Dedifferentiated amniotic fluid mesenchymal stem cell (primary cell): ENCODE results near the gene MKNK2.

Experiments
- DNase-seq: peaks from one replicate; pipeline ENCODE4 v3.0.0-alpha.2; 2016; ENCODE audit errors: extremely low spot score

The MKNK2 gene

GRCh38 chr19:2032296-2032941, 18.6 kb downstream of the MKNK2 start:
- DNase-seq, result peak; percentile 73

- peak; percentile 81 for DNase-seq
Observed at GRCh38 chr19:2027361-2027760, 23.7 kb downstream of the MKNK2 start.

- no peak for DNase-seq
Observed at GRCh38 chr19:2026770-2027169, 24.3 kb downstream of the MKNK2 start.

- no peak for DNase-seq
Observed at GRCh38 chr19:2022289-2022688, 28.8 kb downstream of the MKNK2 start.

- DNase-seq, result no peak
Observed at GRCh38 chr19:2021453-2022140, 29.4 kb downstream of the MKNK2 start.

DNA sequence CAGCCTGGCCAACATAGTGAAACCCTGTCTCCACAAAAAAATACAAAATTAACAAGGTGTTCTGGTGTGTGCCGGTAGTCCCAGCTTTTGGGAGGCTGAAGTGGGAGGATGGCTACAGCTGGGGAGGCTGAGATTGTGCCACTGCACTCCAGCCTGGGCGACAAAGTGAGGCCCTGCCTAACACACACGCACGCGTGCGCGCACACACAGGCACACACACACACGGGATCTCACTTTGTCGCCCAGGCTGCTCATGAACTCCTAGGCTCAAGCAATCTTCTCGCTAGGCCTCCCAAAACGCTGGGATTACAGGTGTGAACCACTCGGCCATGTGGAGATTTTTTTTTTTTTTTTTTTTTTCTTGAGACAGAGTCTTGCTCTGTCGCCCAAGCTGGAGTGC, 32.3 kb downstream of the MKNK2 start:
- DNase-seq, result peak; percentile 3

DNA sequence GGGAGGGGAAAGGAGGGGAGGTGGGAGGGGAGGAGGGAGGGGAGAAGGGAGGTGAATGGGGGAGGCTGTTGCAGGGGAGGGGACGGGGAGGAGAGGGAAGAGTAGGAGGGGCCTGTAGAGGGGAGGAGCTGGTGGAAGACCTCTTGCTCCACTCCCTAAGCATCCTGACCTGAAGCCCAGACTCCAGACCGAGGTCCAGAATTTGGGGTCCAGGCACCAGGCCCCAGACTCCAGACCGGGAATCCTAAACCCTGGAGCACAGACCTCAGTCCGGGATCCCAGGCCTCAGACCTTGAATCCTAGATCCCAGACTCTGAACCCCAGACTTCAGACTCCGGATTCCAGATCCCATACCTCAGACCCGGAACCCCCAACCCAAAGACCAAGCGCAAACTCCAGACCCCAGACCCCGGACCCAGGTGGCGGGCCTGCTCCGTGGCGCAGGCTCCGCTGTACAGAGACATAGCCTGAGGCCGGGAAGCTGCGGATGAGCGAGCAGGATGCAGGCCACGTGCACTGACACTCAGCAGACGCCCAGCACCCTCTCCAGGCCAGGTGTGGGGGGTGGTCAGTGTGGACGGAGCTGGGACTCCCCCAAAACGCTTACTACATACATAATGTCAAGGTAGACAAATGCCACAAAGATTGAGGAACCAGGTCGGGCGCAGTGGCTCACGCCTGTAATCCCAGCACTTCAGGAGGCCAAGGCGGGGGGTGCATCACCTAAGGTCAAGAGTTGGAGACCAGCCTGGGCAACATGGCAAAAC, 34.8 kb downstream of the MKNK2 start:
- peak; percentile 66 for DNase-seq

GRCh38 chr19:2015608-2015950, 35.5 kb downstream of the MKNK2 start, which contains the start of gene BTBD2:
Gene BTBD2 (minus strand): TSS chr19:2015714. CDS start chr19:2015703, 11 bp downstream.
- DNase-seq, result peak; percentile 34

GRCh38 chr19:2014731-2015607, 36.1 kb downstream of the MKNK2 start:
- DNase-seq, result no peak

DNA sequence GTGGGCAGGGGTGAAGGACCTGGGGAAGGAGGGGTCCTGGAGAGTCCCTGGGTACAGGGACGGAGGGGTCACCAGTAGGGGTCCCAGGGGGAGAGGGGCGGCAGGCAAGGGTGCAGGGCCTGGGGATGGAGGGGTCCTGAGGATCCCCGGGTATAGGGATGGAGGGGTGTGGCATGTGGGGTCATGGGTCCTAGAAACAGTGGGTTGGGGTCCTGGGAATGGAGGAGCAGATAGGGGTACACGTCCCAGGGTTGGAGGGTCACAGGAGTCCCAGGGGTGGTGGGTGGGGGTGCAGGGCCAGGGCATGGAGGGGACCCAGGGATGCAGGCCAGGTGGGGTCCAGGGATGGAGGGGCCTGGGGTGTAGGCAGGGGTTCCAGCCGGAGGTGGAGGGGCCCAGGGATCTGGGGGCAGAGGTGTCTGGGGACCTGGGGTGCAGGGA, 36.9 kb downstream of the MKNK2 start:
- no peak for DNase-seq

DNA sequence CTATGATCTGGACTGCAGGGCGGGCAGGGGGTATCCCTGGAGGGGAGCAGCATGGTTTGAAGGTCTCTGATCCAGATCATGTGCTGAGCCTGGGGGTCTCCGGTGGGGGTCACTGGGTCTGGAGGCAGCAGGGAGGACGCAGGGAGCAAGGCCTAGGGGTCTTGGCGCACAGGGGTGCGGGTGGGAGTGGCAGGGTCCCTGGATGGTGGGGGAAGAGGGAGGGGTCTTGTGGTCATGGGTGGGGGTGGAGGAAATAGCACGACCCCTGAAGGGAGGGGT, 37.4 kb downstream of the MKNK2 start:
- peak; percentile 5 for DNase-seq

DNA sequence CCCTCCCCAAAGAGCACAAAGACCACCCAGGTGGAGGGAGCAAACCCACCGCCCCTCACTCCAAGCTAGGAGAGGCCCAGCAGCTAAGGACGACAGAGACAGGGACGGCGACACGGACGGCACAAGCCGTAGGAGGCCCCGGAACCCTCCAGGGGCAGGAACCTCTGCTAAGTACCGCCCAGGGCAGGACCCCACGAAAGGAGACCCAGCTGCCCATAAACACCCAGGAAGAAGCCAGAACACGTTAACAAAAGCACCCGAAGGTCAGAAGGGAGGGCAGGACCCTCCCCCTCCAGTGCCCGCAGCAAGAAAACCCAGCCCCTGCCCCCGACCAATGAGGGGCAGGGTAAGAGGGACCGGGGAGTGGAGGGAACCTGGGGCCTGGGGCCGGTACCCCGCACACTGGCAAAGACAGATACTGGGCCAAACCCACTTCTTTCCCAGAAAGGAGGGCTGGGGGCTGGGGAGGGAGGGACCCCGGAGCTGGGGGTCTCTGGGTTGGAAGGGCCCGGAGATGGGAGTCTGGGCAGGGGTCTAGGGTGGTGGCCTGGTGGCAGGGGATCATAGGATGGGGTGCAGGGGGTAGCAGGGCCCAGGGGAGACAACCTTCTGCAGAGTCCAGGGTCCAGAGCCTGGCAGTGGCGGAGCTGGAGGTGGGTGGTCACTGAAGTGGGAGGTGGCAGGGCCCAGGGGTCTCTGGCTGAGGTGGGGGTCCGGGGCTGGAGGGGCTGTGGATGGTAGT, 37.9 kb downstream of the MKNK2 start:
- peak; percentile 6 for DNase-seq

- DNase-seq, result no peak
Observed at GRCh38 chr19:2011169-2011568, 39.9 kb downstream of the MKNK2 start.

DNA sequence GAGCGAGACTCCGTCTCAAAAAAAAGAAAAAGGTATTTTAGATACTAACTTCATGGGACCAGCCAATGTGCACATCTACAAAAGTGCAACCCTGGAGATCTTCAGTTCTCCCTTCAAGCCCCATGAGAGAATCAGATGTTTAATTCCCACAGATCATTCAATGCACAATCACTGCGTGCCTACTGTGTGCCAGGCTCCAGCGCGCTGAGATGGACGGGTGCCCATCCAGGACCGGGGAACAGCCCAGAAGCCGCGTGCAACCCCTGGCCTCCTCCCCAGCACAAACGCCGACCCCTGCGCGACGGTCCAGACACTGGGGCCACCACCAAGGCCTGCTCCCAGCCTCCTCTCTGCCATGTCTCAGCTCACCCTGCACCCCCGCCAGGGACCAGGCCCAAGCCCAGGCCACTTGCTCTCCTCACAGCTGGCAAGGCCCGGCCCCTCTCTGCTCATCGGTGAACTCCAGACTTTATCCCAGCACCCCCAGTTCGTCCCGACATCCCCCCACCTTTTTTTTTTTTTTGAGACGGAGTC, 40.8 kb downstream of the MKNK2 start:
- no peak for DNase-seq

DNA sequence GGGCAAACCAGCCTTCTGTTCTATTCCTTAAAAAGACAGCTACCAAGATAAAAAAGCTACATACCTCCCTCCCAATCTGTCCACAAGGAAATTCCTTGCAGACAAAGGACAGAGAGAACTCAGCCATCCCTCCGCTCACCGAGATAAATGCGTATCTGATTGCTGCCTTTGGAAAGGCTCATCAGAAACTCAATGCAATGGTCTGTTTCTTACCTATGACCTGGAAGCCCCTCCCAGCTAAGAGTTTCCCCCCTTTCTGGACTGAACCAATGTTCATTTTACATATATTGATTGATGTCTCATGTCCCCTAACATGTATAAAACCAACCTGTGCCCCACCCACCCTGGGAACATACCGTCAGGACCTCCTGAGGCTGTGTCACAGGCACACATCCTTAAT, 47.2 kb downstream of the MKNK2 start:
- no peak for DNase-seq

GRCh38 chr19:1999856-2000515, 51.1 kb downstream of the MKNK2 start:
- DNase-seq, result no peak

DNA sequence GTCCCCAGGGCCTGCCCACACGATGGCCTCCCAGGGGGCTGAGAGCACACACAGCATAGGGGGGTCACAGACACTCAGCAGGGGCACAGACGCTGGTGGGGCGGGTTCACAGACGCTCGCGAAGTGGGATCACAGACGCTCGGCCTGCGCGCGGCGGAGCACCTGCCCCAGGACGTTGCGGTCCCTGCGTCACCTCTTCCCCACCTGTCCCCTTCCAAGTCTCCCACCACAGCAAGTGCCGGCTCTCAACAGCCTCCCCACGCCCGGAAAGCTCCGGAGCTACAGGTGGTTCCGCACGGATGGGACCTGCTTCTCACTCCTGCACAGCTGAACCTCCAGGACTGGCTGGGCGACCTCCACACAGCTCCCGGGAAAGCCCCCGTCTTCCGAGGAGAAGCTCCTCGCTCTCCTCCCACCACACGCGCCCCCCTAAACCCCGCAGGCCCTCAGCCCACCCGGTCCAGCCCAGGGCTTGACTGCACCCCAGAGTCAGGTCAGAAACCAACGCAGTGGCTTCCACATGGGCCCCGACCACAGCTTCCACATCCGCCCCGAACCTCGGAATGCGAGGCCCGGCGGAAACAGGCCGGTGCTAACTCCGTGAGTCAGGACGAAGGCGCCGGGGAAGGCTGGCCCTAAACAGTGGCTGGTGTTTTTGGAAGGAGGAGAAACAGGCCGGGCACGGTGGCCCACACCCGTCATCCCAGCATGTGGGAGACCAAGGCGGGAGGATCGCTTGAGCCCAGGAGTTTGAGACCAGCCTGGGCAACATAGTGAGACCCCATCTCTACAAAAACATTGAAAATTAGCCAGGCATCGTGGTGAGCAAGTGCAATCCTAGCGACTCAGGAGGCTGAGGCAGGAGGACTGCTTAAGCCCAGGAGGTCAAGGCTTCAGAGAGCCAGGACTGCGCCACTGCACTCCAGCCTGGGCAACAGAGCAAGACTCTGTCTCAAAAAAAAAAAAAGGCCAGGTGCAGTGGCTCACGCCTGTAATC, 52.0 kb downstream of the MKNK2 start:
- no peak for DNase-seq

DNA sequence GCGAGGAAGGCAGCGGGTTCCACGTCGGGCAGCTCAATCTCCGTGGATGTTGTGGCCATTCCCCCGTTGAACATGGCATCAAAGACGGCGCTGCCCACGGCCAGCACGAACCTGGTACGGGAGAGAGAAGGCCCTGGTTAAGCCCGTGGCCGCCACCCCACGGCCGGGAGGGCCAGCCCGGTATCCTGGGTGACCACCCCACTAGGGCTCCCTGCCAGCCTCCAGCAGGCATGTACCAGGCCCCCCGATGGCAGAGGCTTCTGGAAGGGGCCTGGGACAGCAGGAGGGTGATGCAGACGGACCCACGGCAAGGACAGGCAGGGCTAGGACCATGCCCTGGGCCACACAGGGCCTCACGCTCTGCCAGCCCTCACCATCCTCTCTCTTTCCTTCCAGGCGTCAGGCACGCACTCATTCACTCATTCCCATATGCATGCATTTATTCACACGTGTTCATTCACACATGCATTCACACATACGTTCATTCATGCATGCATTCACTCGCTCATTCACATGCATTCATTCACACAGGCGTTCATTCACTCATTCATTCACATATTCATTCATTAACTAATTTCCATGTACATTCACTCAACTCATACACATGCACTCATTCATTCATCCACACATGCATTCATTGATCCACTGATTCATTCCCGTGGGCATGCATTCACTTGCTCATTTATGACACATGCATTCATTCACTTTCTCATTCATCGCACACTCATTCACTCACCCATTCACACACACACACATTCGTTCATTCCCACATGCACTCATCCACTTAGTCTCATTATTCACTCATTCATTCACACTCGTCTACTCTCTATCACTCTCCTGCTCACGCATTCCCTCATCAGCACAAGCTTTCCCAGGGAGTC, 53.5 kb downstream of the MKNK2 start:
- no peak for DNase-seq
